ENCODE results near the gene HOXB7.
A peak's percentile ranks its signal among the peaks of the same experiment; 100 is the strongest.

HOXB7 gene

GRCh38 chr17:48610282-48611211 is at the start of gene HOXB7:
Gene HOXB7, minus strand, starts transcription at chr17:48611017. Its CDS starts 99 bp downstream, at chr17:48610918.
- DNase-seq = peak; percentile 38 to 62

GRCh38 chr17:48655913-48656312 is 45.1 kb upstream of the HOXB7 start:
- no peak for DNase-seq

DNA sequence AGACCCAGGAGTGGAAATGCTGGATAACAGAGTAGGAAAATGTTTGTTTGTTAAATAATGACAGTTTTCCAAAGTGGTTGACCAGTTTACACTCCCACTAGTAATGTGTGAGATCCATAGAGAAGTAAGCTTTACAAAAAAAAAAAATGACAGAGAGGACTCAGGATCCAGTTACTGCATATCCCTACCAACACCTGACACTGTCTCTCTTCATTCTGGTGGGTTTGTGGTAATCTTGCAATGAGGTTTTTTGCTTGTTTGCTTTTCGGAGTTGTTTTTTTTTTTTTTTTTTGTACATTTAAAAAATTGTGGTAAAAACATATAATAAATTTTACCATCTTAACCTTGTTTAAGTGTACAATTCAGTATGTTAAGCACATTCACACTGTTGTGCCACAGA is 38.9 kb upstream of the HOXB7 start:
- no peak for DNase-seq

GRCh38 chr17:48647963-48648245 is 37.1 kb upstream of the HOXB7 start:
- DNase-seq = no peak

- DNase-seq = no peak
These were observed 36.5 kb upstream of the HOXB7 start for GRCh38 chr17:48647103-48647962.

DNA sequence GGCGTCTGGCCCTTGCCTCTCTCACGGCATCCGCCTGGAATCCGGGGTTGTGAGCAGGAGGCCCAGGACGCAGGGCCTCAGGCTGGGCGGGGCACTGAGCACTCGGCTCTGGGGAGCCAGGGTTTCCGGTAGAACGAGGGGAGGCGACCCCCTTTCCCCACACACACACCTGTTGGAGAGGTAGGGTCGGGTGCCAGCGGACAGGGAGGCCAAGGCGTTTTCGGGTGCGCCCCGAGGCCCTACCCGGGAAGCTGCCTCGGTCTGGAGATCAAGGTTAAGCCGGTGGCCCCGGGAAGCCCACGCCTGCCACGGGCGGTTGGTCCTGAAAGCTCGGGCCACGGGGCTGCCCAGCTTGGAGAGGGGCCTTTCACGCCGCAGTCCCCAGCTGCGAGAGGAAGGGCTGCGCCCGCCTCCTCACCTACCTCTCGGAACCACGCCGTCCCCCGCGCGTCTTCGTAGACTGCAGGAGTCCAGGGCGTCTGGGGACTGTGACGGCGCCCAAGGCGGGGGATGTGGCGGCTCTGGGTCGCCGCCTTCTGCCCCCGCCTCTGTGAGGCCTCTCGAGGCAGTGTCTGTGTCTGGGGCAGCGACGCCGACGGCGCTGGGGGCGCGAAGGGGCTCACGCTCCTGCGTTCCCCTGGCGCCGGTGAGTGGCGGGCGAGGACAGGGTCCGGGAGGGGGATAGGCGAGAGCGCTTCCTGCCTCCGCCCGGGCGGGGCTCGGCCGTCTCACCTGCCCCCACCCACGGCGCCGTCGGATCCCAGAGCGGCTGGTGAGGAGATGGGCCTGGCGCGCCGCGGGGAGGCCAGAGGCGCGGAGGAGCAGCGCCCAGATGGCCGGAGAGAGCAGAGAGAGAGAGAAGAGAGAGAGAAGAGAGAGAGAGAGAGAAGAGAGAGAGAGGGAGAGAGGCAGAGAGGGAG is 35.6 kb upstream of the HOXB7 start:
- peak; percentile 18 to 32 for DNase-seq

DNA sequence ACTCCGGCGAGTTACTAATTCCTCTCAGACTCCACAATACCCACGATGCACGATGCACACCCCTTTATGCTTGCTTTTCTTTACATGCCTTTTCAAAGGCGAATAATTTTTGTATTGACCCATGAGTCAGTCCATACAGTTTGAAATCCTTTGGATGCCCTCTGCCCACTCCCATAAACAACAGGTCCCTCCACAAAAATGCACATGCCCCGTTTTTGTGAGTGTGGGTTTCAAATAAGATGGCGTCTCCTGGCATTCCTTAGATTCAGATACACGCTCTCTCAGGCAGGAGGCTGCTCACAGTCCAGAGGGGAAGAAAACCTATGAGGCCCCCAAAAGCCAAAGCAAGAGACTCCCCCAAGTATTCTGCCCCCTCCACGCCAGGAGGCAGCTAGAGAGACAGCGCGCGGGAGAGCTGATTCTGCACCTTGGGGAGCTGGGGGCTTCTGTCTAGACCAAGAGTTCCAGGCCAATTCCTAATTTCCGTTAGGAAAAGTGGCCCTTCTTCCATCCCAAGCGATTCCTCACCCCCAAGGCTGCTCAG is 34.9 kb upstream of the HOXB7 start:
- DNase-seq = no peak

- DNase-seq = no peak
These were observed 34.2 kb upstream of the HOXB7 start for GRCh38 chr17:48644910-48645557.

DNA sequence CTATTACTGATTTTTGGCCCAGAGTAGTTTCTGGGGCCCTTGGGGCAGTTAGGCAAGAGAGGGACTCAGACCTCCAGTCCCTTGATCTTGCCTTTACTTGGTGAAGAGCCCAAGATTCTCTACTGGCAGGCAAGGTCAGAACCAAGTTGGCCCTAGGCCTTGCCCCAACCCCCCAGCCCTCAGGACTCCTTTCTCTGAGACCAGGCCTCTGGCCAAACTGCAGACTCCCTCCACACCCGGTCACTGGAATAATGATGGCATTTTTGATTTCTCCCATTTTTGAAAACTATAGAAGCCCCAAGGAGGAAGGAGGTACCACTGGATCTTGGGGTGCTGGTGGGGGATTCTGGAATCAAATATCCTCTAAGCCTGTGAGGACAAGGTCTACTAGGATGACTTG is 33.3 kb upstream of the HOXB7 start:
- DNase-seq = no peak

DNA sequence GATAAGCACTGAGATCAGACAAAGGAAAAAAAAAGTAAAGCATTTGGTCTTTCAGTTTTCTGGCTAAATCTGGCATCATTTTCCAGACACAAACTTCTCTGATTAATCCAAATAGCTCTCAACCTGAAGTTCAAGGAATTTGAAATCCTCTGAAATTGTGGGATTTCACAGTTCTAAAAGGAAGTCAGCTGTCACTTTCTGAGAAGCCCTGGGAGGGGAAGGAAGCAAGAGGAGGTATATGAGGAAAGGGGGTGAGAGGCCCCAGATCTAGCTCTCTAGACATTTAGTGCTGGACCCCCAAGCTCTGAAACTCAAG is 32.8 kb upstream of the HOXB7 start:
- no peak for DNase-seq

GRCh38 chr17:48642843-48643696 is 32.3 kb upstream of the HOXB7 start:
- no peak for DNase-seq

- DNase-seq = no peak
These were observed 31.4 kb upstream of the HOXB7 start for GRCh38 chr17:48642059-48642842.

GRCh38 chr17:48641541-48642058 is 30.8 kb upstream of the HOXB7 start:
- DNase-seq = no peak

DNA sequence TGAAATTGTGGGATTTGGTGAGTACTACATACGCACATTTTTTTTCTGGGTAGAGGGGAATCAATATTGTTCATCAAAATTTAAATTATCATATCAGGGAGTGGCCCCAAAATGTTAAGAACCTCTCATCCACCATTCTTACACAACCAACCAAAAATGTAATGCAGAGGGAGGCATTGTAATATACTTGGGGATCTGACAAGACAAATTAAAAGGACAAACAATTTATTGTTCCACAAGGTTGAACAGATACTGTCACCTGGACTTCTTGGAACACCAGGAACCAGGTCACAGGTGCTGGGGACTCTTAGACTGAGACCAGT is 30.0 kb upstream of the HOXB7 start:
- no peak for DNase-seq

GRCh38 chr17:48639982-48640857 is 29.4 kb upstream of the HOXB7 start:
- no peak for DNase-seq

DNA sequence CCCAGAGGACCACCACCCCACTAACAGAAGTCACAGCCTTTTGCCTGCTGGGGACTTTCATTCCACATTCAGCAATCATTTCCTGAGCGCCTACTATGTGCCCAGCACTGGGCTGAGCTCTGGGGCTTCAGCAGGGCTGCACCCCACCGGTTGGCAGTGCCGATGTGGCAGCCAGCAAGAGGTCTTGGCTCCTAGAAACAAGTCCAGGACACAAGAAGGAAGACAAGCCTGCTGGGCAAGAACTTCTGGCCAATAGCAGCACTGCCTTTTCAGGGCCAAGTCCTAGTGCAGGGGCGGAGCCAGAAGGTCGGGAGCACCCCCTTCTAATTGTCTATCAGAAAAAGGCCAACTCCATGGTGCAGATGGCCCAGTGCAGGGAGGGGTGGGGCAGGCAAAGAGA is 28.3 kb upstream of the HOXB7 start:
- no peak for DNase-seq

- DNase-seq = no peak
These were observed 26.8 kb upstream of the HOXB7 start for GRCh38 chr17:48637323-48638260.

All from stimulated activated CD4-positive, alpha-beta T cell treated with anti-CD3 and anti-CD28 coated beads, Interleukin-4, amount 100 ng/mL, for 4 hours (primary cell).